HL-60 (cell line): ENCODE measurements around the gene XYLT1.

Source experiments
- CTCF ChIP-seq: IDR thresholded peaks from one replicate; pipeline ENCODE4 v1.5.1; 2011; ENCODE audit warnings: low read length, control low read depth, inconsistent platforms; ENCODE audit not compliant: insufficient read depth
- GABPA ChIP-seq: IDR thresholded peaks from 2 replicates; pipeline ENCODE4 v1.6.1; 2012; ENCODE audit warnings: low read depth
- POLR2AphosphoS5 ChIP-seq: IDR thresholded peaks from 2 replicates; pipeline ENCODE4 v1.6.1; 2012; ENCODE audit warnings: low read depth
- REST ChIP-seq: IDR thresholded peaks from 2 replicates; pipeline ENCODE4 v1.6.1; 2012; ENCODE audit warnings: low read depth; ENCODE audit not compliant: insufficient replicate concordance
- SPI1 ChIP-seq: IDR thresholded peaks from 2 replicates; pipeline ENCODE4 v1.6.1; 2012; ENCODE audit warnings: low read depth, mild to moderate bottlenecking, borderline replicate concordance

GRCh38 chr16:17384471-17384870, 86.3 kb downstream of the XYLT1 start:
- no peak for TF ChIP-seq CTCF
- no peak for TF ChIP-seq REST
- no peak for TF ChIP-seq POLR2AphosphoS5
- no peak for TF ChIP-seq GABPA
- no peak for TF ChIP-seq SPI1
